Measurements from ENCODE around the gene NLGN1.
"Not testable (repeated sequence)": the region's sequence is repeated elsewhere in the genome, so short reads cannot be mapped to it uniquely, and the experiment has no call there.

NLGN1 gene

DNA sequence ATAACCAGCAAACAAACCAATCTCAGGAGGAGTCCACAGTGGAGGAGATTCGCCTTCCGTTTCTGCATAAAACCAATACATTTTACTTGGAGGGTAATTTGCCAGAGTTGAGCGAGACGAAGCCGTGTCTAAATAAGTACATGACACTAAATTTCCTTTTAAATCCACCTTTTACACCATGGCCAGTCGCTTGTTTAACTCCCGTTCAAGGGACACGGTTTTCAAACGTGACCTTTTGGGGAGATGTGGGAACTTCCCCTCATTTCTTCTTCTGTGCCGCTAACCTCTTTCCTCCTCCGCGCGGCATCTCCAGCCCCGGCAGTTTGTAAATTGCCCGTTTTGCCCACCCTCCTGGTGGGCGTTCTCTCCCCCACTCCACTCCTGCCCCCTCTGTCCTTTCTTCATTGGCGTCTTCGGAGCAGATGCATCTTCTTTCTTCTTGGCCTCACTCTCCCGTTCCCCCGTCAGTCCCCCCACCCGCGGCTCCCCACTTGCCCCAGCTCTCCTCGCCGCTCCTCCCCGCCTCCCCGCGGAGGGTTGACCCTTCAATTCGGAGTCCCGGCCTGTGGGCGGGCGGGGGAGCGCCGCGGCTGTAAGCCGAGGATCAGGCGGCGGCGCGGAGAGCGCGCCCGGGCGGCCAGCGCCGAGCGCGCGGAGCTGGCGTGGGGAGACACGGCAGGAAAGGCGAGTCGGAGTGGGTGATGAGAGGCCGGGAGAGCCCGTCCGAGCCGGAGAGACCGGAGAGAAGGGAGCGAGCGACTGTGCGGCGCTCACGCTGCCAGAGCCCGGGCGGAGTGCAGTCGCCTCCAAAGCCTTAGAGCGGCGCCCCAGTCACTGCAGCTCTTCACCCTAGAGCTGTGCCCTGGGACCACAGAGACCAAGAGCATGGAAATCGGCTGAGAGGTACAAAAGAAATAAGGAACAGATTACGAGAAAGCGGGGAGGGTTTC, at the start of gene NLGN1:
TSS of gene NLGN1 (plus strand) at position 584 of the 950 bp plus-strand sequence.
- DNase-seq = peak; percentile 79

DNA sequence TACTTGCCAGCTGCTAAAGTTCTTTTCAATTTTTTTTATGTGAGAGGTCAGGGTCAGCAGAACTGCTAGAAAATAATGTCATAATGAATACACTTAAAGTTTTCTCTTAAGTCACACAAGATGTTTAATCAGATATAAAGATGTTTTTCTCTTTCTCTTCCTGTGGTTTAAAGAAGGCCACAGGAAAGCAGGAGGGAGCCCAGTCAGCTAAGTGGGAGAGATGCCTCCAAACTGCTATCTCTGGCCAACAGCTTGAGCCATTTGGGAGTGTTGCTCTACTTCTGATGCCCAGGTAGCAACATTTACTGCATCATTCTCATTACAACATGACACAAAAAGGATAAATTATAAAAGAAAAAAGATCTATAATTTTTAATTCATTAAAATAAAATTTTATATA, 45.7 kb upstream of the NLGN1 start:
- DNase-seq = no peak

DNA sequence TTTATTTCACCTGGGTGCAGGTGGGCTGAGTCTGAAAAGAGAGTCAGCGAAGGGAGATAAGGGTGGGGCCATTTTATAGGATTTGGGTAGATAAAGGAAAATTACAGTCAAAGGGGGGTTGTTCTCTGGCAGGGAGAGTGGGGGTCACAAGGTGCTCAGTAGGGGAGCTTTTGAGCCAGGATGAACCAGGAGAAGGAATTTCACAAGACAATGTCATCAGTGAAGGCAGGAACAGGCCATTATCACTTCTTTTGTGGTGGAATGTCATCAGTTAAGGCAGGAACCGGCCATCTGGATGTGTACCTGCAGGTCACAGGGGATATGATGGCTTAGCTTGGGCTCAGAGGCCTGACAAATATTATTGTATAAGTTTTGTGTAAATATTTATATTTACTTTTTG, 44.4 kb upstream of the NLGN1 start:
- not testable (repeated sequence) for DNase-seq

DNA sequence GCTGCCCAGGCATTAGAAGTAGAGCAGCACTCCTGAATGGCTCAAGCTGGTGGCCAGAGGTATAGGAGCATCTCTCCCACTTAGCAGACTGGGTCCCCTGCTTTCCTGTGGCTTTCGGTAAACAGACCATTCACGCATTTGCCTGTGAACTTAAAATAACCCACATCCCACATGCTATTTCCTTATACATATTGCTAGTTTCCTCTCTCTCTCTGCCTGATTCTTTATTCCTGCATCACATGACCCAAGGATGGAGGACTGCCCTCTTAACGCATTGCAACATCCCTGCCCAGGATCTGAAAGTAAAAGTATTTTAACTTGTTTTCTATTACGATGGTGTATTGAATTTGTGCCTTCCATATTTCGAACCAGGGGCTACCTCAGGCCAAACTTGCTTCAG, 43.4 kb upstream of the NLGN1 start:
- DNase-seq = no peak

DNA sequence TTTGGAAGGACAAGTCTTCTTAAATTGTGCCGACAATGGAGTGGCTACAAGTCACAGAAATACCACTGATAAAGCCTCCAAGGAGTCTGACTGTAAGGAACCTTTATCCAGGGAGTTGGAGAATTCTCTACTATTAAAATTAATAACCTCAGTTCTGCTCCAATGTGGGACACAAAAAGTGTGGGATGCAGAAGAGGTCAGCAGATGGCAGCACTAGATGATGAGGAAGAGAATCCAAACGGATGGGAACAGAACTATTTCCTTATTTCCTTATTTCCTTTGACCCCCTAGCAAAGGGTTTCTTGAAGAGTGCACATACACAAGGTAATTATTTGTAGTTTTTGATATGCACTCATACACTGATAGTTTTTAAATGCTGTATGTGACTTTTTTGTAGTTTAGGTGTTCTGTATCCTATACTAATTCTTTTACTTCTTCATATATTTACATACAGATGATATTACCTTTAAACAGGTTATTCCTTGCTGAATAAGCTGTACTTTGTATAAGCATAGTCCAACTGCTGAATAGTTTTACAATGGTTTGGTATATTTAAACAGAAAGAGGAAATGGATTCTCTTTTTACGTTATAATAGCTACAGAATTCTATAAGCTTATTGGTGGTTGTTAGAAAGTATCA, 25.6 kb upstream of the NLGN1 start:
- DNase-seq = peak; percentile 67

DNA sequence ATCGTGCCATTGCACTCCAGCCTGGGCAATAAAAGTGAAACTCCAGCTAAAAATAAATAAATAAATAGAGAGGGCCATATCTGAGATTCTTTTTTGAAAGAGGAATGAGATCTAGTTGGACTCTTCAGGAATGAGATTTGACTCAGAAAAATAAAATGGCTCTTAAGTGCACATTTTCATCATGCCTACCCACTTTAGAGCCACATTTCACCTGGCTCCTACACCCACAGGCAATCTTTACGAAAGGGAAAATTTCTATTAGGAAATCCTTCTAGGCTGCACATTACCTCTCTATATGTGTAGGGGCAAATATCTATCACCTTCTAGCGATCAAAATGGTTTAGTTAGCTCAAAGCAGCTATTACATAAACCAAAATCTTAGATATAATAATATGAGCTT, 16.9 kb upstream of the NLGN1 start:
- no peak for DNase-seq

DNA sequence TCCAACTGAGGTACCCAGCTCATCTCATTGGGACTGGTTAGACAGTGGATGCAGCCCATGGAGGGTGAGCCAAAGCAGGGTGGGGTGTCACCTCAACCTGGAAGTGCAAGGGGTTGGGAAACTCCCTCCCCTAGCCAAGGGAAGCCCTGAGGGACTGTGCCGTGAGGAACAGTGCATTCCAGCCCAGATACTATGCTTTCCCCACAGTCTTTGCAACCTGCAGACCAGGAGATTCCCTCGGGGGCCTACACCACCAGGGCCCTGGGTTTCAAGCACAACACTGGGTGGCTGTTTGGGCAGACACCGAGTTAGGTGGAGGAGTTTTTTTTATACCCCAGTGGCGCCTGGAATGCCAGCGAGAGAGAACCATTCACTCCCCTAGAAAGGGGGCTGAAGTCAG, 15.6 kb upstream of the NLGN1 start:
- not testable (repeated sequence) for DNase-seq

DNA sequence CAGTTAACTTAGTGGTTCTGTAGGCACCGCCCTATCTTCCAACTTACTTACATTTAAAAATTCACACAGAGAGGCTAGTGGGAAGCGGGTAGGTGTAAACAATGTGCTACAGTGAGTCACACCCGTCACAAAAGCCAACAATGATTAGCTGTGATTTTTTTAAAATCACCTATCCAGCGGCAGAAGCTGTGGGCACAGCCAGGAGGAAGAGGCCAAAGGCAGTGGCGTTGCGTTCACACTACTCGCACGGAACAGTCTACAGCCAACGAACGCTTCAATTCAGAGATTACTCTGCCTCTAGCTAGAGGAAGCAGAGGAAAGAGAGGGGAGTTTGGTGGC, 2.5 kb upstream of the NLGN1 start:
- peak; percentile 90 for DNase-seq

DNA sequence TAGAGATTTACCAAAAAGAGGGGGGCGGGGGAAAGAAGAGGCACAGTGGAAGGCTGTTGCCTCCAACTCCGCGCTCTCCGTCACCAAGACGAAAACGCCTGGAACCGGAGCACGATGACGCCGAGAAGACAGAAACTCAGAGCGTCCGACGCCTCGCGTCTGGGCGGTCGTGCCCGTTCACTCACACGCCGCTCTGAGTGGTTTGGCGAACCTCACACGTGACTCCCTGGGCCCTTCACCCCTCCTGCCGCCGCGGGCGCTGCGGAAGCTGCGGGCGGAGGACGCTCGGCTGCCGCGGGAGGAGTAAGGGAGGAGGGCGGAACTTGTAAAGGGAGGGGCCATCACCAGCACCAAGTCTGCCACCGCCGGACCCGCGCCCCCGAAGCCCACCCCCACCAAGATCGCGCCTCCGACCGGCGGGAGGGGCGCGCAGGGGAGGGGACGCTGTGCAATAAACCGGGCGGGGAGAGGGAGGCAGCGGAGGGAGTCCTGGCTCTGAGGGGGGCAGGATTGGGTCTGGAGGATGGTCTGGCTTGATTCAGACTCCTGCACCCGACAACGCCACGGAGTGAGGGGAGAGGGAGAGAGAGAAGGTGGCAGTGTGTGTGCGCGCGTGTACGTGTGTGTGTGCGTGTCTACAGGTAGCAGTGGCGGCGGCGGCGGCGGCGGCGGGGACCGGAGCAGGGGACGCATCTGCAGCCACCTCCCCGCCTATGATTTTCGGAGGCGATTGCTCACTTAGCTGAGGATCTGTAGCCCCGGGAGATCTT, 1.9 kb upstream of the NLGN1 start:
- peak; percentile 95 for DNase-seq

DNA sequence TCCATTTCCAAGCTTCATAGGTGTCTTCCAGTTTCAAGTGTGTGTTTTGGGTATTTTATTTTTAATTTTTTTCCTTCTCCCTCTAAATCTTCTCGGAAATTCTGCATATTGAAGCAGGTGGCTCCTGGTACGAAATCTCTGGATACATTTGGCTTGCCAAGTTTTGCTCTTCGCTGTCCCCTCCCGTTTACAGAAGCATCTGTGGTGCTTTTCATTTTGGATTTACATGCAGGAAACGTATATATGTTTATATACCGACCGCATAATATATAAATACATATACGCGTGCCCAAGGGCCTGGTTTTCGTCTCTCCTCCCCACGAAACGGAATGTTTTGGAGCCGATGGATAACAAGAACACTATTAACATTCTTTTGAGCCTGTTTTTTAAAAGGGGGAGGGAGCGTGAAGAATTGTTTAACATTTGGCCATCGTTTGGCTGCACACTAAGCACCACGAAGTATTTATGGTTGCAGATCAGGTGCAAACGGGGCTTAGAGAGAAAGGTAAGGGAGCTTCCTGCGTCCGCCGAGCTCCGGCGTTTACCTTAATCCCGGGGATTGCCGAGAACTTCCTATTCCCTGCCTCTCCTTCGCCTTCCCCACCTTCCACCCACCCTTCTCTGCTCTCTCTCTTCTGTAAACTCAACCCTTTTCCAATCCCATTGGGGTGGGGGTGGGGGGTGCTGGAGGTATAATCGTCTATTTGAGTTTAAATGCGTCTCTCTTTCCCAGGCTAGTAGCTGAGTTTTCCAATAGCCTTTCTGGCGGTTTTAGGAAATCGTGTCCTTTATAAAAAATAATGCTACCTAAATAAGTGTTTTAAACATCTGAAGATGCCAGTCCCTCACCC, 1.1 kb upstream of the NLGN1 start:
- peak; percentile 66 for DNase-seq

DNA sequence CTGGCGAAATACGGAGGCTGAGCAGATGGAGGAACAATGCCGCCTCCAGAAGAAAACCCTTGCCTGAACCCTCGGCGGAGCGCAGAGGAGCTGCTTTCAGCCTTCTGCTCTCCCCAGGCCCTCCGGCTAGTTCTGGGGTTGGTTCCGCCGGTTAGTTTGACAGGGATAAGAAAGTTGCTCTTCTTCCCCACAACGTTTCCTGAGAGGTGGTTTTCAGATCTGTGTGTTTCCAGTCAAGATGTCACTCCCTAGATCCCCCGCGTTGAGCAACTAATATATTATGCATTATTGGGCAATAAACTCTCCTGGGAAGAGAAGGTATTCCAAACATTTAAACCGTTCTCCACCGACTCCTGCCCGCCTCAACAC, 551 bp downstream of the NLGN1 start:
- no peak for DNase-seq

DNA sequence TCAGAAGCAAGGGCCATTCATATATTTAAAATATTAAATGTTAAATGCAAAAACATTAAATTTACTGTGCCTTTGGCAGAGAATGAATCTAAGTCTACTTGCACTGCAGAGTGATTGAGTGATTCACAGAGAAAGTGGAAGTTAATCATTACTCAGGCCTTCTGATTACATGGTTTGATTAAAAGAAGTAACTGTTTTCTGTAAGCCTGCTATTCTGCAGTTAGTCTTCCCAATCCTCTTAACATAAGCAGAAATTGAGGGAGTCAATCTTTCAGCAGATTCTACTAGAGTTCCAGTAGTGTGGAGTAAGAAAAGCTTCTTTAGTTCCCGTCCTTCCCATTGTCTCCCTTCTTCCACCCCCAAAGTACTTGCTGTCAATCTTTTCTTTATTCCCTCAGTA, 1.5 kb downstream of the NLGN1 start:
- peak; percentile 34 for DNase-seq

DNA sequence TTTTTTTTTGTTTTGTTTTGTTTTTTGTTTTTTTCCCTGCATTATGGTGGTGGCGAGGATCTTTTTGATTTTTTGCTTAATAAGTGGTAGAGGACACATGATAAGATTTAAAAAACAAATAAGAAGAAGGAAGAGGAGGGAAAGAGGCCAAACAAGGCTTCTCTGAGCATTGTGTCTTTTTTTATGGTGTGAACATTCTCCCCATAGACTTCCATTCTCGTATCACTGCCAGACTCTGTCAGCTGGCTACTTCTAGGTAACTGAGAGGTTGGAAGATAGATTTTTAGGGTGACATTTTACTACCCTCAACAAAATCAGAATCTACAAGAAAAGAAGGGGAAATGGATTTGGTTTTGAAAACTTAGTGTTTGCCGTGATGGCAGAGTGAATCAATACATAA, 3.8 kb downstream of the NLGN1 start:
- DNase-seq = no peak

DNA sequence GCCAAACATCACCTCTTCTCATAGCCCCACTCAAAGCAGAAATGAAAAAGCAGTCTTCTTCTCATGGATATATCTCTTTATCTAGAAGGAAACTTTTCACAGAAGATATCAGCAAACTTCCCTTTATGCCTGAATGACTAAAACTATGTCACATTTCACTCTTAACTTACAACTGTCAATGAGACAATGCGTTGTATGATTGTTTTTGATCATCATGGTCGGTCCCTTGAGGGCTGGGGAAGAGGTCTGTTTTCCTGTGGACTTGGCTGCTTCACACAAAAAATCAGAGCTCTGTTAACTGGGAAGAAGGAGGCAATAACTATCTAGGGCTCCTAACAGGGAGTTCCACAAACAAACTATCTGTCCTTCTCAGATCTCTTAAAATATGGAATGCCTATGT, 5.1 kb downstream of the NLGN1 start:
- no peak for DNase-seq

DNA sequence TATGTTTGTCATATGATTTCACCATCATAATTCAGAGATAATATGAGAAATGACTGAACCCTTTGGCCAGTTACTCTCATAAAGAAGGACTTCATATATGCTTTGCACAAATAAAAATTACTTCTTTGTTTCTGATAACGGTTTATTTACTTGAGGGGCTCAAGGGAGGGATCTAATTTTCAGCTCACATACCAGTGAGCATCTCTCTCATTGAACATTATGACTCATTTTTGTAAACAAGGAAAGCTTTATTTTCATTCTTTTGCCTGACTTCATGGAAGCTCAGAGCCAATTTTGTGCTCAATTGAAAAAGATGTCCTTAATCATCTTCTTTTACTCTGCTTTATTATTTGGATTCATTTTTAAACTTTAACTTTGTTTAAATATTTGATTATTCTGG, 5.8 kb downstream of the NLGN1 start:
- DNase-seq = peak; percentile 14

DNA sequence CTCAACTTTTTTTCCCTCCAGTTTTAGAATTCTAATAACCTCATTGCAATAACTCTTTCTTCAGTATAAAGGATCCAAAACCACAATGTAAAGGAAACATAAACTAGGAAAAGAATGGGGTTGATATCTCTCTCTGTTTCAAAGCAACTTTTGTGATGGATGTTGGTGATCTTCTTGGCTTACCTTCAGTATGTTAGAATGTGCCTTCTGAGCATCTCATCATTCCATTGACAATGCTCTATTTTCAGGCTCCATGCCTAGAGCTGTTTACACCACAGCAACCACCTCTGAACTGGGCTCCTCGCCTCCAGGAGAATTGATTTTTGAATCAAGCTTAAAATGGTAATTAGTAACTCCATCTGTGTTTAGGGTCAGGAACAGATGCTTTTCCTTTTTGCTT, 6.6 kb downstream of the NLGN1 start:
- DNase-seq = no peak

DNA sequence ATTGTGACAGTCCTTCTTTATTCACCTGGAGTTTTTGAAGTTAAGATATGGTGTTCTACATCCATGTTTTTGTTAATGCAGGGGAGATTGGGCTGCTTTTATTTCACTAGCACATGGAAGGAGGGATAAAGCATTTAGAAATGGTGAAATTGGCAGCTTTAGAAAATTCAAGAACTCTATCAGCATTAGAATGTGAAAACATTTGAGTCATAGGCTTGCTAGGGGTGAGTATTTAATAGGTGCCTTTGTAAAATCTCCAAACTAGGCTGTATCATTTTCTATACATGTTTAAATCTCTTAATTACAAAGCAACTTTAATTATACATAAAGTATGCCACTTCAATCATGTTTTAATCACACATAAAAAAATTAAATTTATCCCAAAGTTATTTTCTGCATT, 12.9 kb downstream of the NLGN1 start:
- DNase-seq = no peak

DNA sequence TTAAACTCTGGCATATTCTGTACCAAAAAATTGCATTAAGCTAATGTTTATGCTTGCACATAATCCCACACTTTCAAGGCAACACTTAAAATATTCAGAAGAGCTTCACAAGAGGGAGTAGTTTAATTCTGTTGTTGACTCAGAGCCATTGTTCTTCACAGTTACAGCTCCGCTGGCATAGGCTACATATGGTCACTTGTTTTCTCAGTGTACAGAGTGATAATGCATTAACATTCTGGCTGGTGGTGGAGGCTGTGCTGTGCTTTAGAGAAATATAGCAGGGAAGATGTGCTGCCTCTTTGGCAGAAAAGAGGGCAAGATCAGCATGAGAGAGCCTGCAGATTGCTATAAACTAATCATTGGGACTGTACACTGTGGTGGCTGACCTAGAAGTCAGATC, 13.3 kb downstream of the NLGN1 start:
- peak; percentile 28 for DNase-seq

DNA sequence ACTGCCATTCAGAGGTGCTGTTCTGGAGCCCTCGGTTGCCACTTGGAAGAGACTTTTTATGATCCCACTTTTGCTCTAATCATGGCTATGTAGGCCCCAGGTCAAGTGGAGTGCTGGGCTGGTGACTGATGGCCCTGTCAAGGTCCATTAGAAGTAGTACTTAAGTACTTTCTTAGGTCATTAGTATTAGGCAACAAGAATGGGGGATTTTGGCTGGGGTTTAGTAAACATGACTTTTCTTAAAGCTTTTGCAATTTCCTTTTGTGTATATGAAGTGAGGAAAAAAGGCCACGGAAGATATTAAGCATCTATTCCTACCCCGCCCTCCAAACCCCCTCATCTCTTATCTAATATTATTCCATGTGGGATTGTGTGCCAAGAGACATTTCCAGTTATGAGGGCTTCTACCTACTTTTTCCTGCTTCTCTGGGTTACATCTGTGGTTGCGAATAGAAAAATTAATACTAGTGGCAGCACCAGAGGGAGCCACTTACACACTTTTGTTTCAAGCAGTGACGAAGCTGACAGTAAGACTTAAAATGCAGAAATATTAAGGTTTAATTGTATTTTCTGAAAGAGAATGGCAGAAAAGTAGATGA, 13.9 kb downstream of the NLGN1 start:
- DNase-seq = peak; percentile 62

DNA sequence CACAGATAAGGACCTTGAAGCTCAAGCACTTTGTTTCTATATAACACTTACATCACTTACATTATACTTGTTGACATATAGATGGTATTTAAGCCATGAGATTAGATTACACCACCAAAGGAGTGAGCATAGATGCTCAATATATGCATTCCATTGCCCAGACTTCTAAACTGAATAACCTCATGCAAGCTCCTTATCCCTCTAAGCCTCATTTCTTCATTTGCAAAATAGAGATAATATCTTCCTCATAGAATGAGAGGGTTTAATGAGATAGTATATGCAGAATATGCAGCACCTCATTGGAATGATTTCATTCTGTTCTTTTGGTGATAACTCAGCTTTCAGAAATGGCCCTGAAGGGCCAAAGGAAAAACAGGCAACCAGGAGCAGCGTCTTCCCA, 18.5 kb downstream of the NLGN1 start:
- DNase-seq = no peak

DNA sequence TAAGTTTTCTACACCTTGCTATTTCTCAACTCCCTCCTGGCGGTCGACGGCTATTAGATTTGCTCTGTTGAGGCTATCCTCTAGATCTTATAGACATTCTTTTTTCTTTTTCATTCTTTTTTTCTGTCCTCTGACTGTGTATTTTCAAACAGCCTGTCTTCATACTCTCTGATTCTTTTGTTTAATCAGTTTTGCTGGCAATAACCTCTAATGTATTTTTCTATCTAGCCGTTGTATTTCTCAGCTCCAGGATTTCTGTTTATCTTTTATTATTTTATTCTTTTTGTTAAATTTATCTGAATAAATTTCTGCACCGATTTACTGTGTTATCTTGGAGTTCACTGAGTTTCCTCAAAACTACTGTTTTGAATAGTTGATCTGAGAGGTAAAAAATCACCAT, 31.5 kb downstream of the NLGN1 start:
- no peak for DNase-seq

DNA sequence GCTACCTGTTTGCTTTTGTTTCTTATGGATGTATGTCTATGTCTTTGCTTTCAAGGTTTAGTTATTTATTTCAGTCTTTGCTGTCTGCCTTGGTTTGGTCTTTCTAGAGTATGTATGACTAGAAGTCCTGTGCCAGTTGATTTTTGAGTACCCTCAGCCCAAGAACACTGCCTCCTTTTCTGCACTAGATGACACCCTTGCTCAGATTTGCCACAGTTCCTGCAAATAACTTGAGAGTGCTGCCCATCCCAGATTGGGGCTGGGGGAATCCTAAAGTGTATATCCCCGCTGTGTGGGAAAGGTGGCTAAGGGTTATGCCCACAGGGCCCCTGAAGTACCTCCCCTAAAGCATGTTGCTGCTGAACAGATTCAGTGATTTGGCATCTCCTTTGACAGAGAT, 32.0 kb downstream of the NLGN1 start:
- DNase-seq = no peak
